ENCODE measurements around the gene SLC6A13.

DNA sequence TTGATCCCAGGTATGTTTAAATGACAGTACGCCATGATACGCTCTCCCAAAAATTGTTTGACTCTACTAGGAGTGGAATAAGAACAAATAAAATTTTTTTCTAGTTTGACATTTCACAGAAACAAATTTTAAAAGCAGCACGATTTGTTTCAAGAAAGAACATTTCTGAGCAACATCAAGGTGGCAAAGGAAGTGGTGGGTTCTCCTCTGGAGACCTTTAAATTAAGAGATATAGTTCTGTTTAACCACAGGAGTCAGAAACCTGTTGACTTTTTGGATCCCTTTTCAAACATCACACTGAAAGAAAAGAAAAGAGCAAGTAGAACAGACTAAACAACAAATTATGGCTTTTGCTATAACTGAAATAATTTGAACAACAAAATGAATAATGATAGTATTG lies 2.5 kb upstream of the SLC6A13 start:
- TF ChIP-seq, protein P1, sequence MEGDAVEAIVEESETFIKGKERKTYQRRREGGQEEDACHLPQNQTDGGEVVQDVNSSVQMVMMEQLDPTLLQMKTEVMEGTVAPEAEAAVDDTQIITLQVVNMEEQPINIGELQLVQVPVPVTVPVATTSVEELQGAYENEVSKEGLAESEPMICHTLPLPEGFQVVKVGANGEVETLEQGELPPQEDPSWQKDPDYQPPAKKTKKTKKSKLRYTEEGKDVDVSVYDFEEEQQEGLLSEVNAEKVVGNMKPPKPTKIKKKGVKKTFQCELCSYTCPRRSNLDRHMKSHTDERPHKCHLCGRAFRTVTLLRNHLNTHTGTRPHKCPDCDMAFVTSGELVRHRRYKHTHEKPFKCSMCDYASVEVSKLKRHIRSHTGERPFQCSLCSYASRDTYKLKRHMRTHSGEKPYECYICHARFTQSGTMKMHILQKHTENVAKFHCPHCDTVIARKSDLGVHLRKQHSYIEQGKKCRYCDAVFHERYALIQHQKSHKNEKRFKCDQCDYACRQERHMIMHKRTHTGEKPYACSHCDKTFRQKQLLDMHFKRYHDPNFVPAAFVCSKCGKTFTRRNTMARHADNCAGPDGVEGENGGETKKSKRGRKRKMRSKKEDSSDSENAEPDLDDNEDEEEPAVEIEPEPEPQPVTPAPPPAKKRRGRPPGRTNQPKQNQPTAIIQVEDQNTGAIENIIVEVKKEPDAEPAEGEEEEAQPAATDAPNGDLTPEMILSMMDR (conservative IDR thresholded peaks at IDR 0.05; ENCODE audit: low read depth, low read length) = no peak
- TF ChIP-seq EZH2 (IDR thresholded peaks at IDR 0.05; ENCODE audit: borderline replicate concordance, low read depth, low read length, poor library complexity, severe bottlenecking) = no peak
